Inferior parietal cortex (tissue), 1 donor: ENCODE results near the gene AMBRA1.
"Not testable (repeated sequence)": the region's sequence is repeated elsewhere in the genome, so short reads cannot be mapped to it uniquely, and the experiment has no call there.

Experiments used
- DNase-seq: peaks from one replicate; pipeline ENCODE4 v3.0.0-alpha.2; 2016; ENCODE audit errors: extremely low spot score

Gene AMBRA1

GRCh38 chr11:46616551-46617133 is 22.8 kb upstream of the AMBRA1 start:
- DNase-seq: no peak

GRCh38 chr11:46615756-46616155 is 21.9 kb upstream of the AMBRA1 start:
- no peak for DNase-seq

DNA sequence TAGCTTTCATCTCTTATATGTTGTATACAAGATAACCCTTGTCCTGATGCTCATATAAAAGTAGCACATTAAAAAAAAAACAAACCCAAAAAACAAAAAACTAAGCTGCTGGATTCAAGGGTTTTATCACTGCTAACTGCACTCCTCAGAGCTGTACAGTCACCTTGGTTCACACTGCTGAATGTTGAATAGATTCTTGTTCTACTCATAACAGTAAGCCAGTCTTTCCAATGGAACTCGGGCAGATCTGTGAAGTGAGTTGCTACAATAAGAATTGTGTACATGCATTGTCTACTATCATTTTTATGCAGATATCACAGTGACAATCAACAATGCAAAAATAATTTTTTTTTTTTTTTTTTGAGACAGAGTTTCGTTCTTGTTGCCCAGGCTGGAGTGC is 18.5 kb upstream of the AMBRA1 start:
- DNase-seq: no peak

DNA sequence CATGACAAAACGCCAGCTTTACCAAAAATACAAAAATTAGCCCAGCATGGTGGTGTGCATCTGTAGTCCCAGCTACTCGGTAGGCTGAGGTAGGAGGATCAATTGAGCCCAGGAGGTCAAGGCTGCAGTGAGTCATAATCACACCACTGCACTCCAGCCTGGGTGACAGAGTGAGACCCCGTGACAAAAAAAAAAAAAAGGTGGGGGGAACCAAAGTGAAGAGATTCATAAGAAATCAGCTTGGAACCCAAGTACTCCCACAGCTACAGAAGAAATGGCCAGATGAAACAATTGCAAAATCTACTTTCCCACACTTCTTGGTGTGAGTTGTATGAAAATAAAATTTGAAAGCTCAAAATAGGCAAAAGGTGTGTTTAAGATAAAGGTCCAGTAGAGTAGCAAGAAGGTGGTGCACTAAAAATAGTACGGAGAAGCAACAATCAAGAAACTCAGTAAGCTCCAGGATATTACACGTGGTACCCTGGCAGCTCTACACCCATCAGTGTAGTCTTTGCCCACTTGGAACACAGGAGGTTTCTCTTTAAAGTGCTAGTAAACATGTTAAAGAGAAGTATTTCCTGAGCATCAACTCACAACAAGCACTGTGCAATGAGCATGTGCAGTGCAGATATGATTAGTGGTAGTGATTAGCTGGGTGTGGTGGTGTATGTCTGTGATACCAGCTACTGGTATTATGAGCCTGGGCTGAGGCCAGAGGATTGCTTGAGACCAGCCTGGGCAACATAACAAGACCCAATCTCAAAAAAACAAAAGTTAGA is 17.9 kb upstream of the AMBRA1 start:
- no peak for DNase-seq

- DNase-seq: no peak
Observed at GRCh38 chr11:46609386-46609785, 15.6 kb upstream of the AMBRA1 start.

DNA sequence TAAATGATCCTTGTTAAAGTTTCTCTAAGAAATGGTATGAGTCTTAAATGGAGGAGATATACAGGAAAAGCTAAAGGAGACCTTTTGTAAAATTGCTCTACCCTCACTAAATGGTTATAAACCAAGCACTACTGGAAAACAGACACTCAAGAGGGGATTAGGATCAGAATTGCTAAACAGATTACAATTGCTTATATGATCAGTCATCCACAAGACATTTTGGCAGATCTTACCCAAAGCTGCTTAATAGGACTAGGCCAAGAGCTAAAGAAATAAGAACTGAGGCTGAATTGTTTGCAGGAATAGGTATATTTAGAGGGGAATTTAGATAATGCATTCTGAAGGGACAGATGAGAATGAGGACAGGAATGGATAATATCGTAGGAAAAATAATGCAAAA is 13.7 kb upstream of the AMBRA1 start:
- no peak for DNase-seq

DNA sequence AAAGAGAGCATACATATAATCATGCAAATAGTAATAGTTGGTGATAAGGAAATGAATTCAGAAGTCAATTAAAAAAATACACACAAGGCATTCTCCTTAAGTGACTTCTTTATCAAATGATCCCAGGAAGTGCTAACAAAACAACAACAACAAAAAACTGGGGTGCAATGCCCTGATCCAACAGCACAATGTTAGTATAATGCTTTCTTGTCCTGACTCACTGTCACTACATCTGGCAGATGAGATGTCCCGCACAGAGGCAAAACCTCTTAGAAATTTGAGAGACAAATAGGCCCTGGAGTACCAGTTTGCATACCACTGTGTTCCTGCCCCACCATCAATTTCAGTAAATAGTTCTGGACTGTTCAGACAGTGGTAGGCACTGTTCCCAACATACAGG is 11.0 kb upstream of the AMBRA1 start:
- no peak for DNase-seq

- DNase-seq: no peak
Observed at GRCh38 chr11:46603704-46604308, 10.0 kb upstream of the AMBRA1 start.

DNA sequence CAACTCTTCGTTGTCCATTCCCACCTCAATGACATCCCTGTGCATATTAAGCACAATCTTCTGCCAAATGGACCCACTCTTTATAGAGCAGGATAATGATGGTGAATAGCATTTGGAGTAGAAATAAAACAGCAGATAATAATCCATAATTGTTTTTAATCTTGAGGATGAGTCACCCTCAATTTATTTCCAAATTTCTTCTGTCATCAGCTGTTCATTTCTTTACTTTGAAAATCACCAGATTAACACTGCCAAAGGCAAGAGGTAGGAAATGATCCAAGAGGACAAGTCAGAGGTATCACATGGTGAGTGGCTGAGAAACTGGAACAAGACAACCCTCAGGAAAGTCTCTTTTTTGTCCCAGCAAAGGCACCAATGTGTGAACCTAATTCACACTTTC is 7.3 kb upstream of the AMBRA1 start:
- DNase-seq: peak; percentile 60

DNA sequence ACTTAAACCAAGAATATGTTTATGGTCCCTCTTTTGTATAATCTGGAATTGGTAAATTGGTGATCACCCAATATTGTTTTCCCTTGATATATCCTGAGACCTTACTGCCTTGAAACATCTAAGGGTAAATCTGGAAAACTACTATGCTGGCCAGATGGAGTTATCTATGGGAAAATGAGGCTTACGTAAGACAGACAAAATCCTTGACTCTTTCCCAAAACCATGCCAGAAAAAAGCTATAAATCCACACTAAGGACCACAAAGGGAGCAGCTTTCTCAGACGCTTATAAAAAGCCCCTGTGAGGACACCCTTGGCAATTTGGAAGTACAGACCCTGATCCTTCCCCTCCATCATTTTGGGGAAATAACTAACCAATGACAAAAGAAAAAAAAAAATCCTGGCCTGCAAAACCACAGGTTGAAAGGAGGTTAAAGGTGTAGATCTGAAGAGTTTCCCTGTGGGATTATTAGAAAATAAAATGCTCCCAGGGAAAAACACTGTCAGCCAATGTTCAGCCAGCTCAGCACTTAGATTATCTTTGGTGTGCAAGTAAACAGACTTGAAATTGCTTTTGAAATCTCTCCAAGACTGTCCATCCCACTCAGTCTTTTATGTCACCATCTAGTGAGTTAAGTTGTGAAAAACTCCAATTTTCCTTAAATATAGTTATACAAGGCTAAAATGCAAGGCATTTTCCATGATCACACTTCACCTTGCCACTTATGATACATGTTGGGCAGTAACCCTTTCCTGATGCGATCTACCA is 6.6 kb upstream of the AMBRA1 start:
- DNase-seq: peak; percentile 55

DNA sequence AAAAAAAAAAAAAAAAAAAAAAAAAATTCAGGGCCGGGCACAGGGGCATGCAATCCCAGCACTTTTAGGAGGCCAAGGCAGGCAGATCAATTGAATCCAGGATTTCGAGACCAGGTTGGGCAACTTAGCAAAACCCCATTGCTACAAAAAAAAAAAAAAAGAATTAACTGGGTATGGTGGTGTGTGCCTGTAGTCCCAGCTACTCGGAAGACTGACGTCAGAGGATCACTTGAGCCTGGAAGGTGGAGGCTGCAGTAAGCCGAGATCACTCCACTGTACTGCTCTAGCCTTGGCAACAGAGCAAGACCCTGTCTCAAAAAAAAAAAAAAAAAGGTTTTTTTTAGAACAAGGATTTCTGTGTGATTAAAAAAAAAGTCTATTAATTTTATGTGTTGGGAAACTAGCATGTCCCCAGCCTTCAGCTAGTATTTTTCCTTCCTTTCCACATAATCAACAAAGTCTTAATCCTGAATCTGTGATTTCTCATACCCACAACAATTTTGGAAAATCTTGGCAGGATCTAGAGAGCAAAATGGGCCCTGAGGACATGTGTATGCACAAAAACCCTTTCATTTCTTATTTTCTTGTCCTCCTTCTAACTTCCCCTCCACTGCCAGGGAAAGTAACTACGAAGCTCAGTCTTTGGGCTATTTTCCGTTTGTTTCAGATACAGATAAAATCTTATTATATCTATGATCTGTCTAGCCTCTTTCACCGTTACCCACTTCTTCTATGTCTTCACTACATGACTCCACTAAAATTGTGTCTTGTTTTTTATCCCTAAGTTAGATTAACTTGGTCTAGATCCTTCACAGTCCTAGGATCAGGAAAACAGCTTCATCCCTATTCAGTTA is 5.7 kb upstream of the AMBRA1 start:
- no peak for DNase-seq

- no peak for DNase-seq
Observed at GRCh38 chr11:46597609-46598219, 3.9 kb upstream of the AMBRA1 start.

DNA sequence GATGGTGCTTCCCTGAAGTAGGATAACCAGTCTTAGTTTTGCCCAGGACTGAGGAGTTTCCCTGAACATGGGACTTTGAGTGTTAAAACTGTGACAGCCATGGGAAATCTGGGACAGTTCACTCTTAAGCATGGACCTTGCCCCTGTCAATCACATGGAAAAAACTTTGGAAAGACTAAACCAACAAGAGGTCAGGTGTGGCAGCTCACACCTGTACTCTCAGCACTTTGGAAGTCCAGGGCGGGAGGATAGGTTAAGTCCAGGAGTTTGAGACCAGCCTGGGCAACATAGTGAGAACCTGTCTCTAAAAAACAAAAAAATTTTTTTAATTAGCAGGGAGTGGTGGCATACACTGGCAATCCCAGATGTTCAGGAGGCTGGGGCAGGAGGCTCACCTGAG is 3.3 kb upstream of the AMBRA1 start:
- DNase-seq: no peak

- DNase-seq: no peak
Observed at GRCh38 chr11:46594785-46595184, 962 bp upstream of the AMBRA1 start.

- DNase-seq: no peak
Observed at GRCh38 chr11:46594374-46594700, 514 bp upstream of the AMBRA1 start.

- no peak for DNase-seq
Observed at GRCh38 chr11:46590740-46591605, 2.9 kb downstream of the AMBRA1 start.

- DNase-seq: no peak
Observed at GRCh38 chr11:46588915-46589314, 4.9 kb downstream of the AMBRA1 start.

- no peak for DNase-seq
Observed at GRCh38 chr11:46588131-46588530, 5.7 kb downstream of the AMBRA1 start.

DNA sequence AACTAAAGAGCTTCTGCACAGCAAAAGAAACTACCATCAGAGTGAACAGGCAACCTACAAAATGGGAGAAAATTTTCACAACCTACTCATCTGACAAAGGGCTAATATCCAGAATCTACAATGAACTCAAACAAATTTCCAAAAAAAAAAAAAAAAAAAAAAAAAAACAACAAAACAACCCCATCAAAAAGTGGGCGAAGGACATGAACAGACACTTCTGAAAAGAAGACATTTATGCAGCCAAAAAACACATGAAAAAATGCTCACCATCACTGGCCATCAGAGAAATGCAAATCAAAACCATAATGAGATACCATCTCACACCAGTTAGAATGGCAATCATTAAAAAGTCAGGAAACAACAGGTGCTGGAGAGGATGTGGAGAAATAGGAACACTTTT is 10.3 kb downstream of the AMBRA1 start:
- DNase-seq: not testable (repeated sequence)

DNA sequence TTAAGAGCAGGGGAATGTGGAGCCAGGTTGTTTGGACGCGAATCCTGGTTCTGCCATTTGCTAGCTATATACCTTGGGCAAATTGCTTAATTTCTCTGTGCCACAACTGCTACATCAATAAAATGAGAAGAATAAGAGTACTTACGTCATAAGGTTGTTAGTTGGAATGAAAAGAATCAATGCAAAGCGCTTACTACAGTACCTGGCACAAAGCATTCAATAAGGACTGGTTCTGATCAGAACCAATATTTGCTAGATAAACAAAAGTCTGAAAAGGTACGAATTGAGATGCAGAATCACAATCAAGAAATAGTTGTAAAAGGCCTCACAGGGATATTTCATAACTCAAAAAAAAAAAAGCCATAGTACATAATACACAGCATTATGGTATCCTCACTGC is 11.2 kb downstream of the AMBRA1 start:
- DNase-seq: no peak
